WTC11 (cell line): ENCODE results near the gene MTREX. TPM values are rescaled to one million over a fixed set of nuclear protein-coding genes. Genes with fewer than 3 reads are reported as not detected.

Source experiments
- ATAC-seq: fragments of 200-7000 bp; cut with Tn5 transposase; 2 replicates; pipeline ENCODE4 v1.10.0; 2021; ENCODE audit warnings: mild to moderate bottlenecking, moderate library complexity
- CTCF ChIA-PET: fragments of 300-600 bp; sonication (Branson Sonifier 250); formaldehyde crosslinking; loops from one replicate; lab custom pipeline; 2021; ENCODE audit warnings: antibody characterized with exemption; lab: Charles Lee
- POLR2A ChIA-PET: fragments of 350-600 bp; sonication (Branson Sonifier 250); formaldehyde crosslinking; loops from one replicate; lab custom pipeline; 2021; ENCODE audit warnings: antibody characterized with exemption; lab: Charles Lee
- DNase-seq: peaks from one replicate; pipeline ENCODE4 v3.0.0; 2021; ENCODE audit warnings: low spot score
- H3K27ac Mint-ChIP-seq: 2 replicates; pipeline ENCODE4 v1.8.0; 2021; ENCODE audit warnings: mixed read lengths
- H3K27me3 Mint-ChIP-seq: 2 replicates; pipeline ENCODE4 v1.8.0; 2021; ENCODE audit warnings: low read depth, mild to moderate bottlenecking, moderate library complexity, mixed read lengths
- H3K36me3 Mint-ChIP-seq: 2 replicates; pipeline ENCODE4 v1.8.0; 2021; ENCODE audit warnings: mixed read lengths
- H3K4me1 Mint-ChIP-seq: 2 replicates; pipeline ENCODE4 v1.8.0; 2022; ENCODE audit warnings: mixed read lengths
- H3K4me3 Mint-ChIP-seq: 2 replicates; pipeline ENCODE4 v1.8.0; 2021; ENCODE audit warnings: mild to moderate bottlenecking, moderate library complexity, mixed read lengths
- H3K9me3 Mint-ChIP-seq: 2 replicates; pipeline ENCODE4 v1.8.0; 2021; ENCODE audit warnings: mixed read lengths
- AR ChIP-seq: fragments of 250-450 bp; sonication (Bioruptor Pico); IDR thresholded peaks from 2 replicates; pipeline ENCODE4 v1.9.0; 2021; ENCODE audit warnings: mild to moderate bottlenecking
- ATF3 ChIP-seq: sonication (generic); formaldehyde crosslinking; conservative IDR thresholded peaks from 2 replicates; pipeline ENCODE4 v1.8.1; 2022; ENCODE audit warnings: mild to moderate bottlenecking, missing genetic modification reagents
- CBFB ChIP-seq: sonication (generic); formaldehyde crosslinking; IDR thresholded peaks from 2 replicates; pipeline ENCODE4 v1.8.1; 2022; ENCODE audit warnings: mild to moderate bottlenecking, low read depth, missing genetic modification reagents
- CTCF ChIP-seq: fragments of 200-600 bp; IDR thresholded peaks from 2 replicates; pipeline ENCODE4 v1.8.0; 2022; ENCODE audit warnings: antibody characterized with exemption
- E2F1 ChIP-seq: sonication (generic); formaldehyde crosslinking; IDR thresholded peaks from 2 replicates; pipeline ENCODE4 v1.8.0; 2022; ENCODE audit warnings: mild to moderate bottlenecking, missing genetic modification reagents
- E2F5 ChIP-seq: sonication (generic); formaldehyde crosslinking; IDR thresholded peaks from 2 replicates; pipeline ENCODE4 v1.8.1; 2022; ENCODE audit warnings: mild to moderate bottlenecking, moderate library complexity, missing genetic modification reagents
- FOXJ3 ChIP-seq: sonication (generic); formaldehyde crosslinking; IDR thresholded peaks from 2 replicates; pipeline ENCODE4 v1.9.0; 2021; ENCODE audit warnings: missing genetic modification reagents, mild to moderate bottlenecking, borderline replicate concordance
- FOXK1 ChIP-seq: sonication (generic); formaldehyde crosslinking; IDR thresholded peaks from 2 replicates; pipeline ENCODE4 v1.8.0; 2022; ENCODE audit warnings: mild to moderate bottlenecking, moderate library complexity, missing genetic modification reagents
- GABPB1 ChIP-seq: sonication (generic); formaldehyde crosslinking; IDR thresholded peaks from 2 replicates; pipeline ENCODE4 v1.8.1; 2023; ENCODE audit warnings: mild to moderate bottlenecking, missing genetic modification reagents
- HMGXB4 ChIP-seq: sonication (generic); formaldehyde crosslinking; IDR thresholded peaks from 2 replicates; pipeline ENCODE4 v1.8.1; 2023; ENCODE audit warnings: mild to moderate bottlenecking, moderate library complexity, missing genetic modification reagents
- JAZF1 ChIP-seq: fragments of 250-450 bp; sonication (Bioruptor Pico); IDR thresholded peaks from 2 replicates; pipeline ENCODE4 v1.9.0; 2021; ENCODE audit warnings: moderate library complexity, mild to moderate bottlenecking, inconsistent platforms
- KAT7 ChIP-seq: sonication (generic); formaldehyde crosslinking; IDR thresholded peaks from 2 replicates; pipeline ENCODE4 v1.8.1; 2023; ENCODE audit warnings: missing genetic modification reagents, mild to moderate bottlenecking, borderline replicate concordance
- RELA ChIP-seq: sonication (generic); formaldehyde crosslinking; IDR thresholded peaks from 2 replicates; pipeline ENCODE4 v1.8.1; 2022; ENCODE audit warnings: missing genetic modification reagents, mild to moderate bottlenecking, borderline replicate concordance
- TCF7 ChIP-seq: sonication (generic); formaldehyde crosslinking; IDR thresholded peaks from 2 replicates; pipeline ENCODE4 v1.8.0; 2022; ENCODE audit warnings: mild to moderate bottlenecking, low read depth, missing genetic modification reagents, moderate library complexity
- ZNF232 ChIP-seq: sonication (generic); formaldehyde crosslinking; IDR thresholded peaks from 2 replicates; pipeline ENCODE4 v1.8.0; 2022; ENCODE audit warnings: mild to moderate bottlenecking, missing genetic modification reagents
- ZNF671 ChIP-seq: fragments of 250-450 bp; sonication (Bioruptor Pico); IDR thresholded peaks from 2 replicates; pipeline ENCODE4 v1.8.0; 2021; ENCODE audit warnings: mild to moderate bottlenecking
- total RNA-seq: library from RNA; stranded (reverse); gene quantifications from 3 replicates; pipeline ENCODE4 v1.2.3, GENCODE V29; 2021

Gene MTREX
- total RNA-seq, 1 experiment from 2014 or later: 110 TPM

- TF ChIP-seq AR (CRISPR knock-in tag): no peak
- no peak for TF ChIP-seq FOXJ3
- TF ChIP-seq CBFB (CRISPR knock-in tag): no peak
- TF ChIP-seq E2F5 (CRISPR knock-in tag): no peak
- no peak for TF ChIP-seq KAT7 (CRISPR knock-in tag)
- TF ChIP-seq E2F1: no peak
- no peak for TF ChIP-seq GABPB1 (CRISPR knock-in tag)
- TF ChIP-seq FOXK1 (CRISPR knock-in tag): no peak
Observed at GRCh38 chr5:55343107-55343506, 35.3 kb downstream of the MTREX start (continued).

GRCh38 chr5:55343609-55344008 lies 35.8 kb downstream of the MTREX start:
- POLR2A ChIA-PET: no interaction called here
- H3K27ac Mint-ChIP-seq: 0 out of 2 replicates have a peak overlapping the region, but pooled peaks have one; percentile 5
- TF ChIP-seq TCF7 (no peak), ATF3 (CRISPR knock-in tag) (no peak), ZNF671 (CRISPR knock-in tag) (no peak), JAZF1 (CRISPR knock-in tag) (no peak), CBFB (CRISPR knock-in tag) (no peak), RELA (no peak), CTCF (no peak), HMGXB4 (CRISPR knock-in tag) (no peak), ZNF232 (CRISPR knock-in tag) (no peak)
- DNase-seq (no peak), ATAC-seq (no peak)
- no peak overlapping the region for H3K4me3 Mint-ChIP-seq
- CTCF ChIA-PET: interaction anchor here (2.4 kb wide), 1 partner anchor 348 kb away, joined by 6 read pairs; no protein-coding TSS in a partner anchor
- no peaks in the 10 kb centered on the region for H3K27me3 Mint-ChIP-seq
- peaks cover 48% of the 10 kb centered on the region for H3K36me3 Mint-ChIP-seq
- no peaks in the 10 kb centered on the region for H3K4me1 Mint-ChIP-seq
- no peaks in the 10 kb centered on the region for H3K9me3 Mint-ChIP-seq
